ENCODE measurements around the gene SIRPA. TPM values are rescaled to one million over a fixed set of nuclear protein-coding genes. Genes with fewer than 3 reads are reported as not detected.

The SIRPA gene
- total and polyA plus RNA-seq, 10 of the 15 experiments (the other 5 are each of a cell fraction or from before 2014, with no cell fraction given), result 1.7 to 13.2 (median 5.0) TPM

- peak overlapping the region; percentile 76 for H3K4me2 ChIP-seq (ENCODE audit: control insufficient read depth, insufficient read depth)
- CTCF ChIA-PET, result interaction anchor here (0.6 to 1.4 kb wide), 7 partner anchors 8 to 119 kb away, joined by 3 to 5 read pairs (median 3); no protein-coding TSS in a partner anchor
- 67% methylated on average over 12 of the region's 12 CpGs for WGBS (ENCODE audit: insufficient coverage, insufficient replicate concordance, low lambda C conversion rate, missing lambda C conversion rate)
- H3K27me3 ChIP-seq (replicated peaks in 1 of 2; ENCODE audit: control insufficient read depth in 2 of 2, insufficient read depth in 2 of 2, low read length in 1 of 2), result no peaks in the 10 kb centered on the region
- peak overlapping the region; percentile 87 for H3K4me3 ChIP-seq
- no peak overlapping the region for H2AFZ ChIP-seq (ENCODE audit: control insufficient read depth, low read depth, low read length)
- no peak for TF ChIP-seq NR2C2 (IDR thresholded peaks at IDR 0.05; ENCODE audit: borderline replicate concordance, control insufficient read depth, insufficient read length, low read depth)
- no peak for TF ChIP-seq ETV6 (conservative IDR thresholded peaks at IDR 0.05 in 1 of 2, IDR thresholded peaks at IDR 0.05 in 1 of 2; ENCODE audit: borderline replicate concordance in 1 of 2, low read depth in 1 of 2)
- no peak for TF ChIP-seq NFXL1 (IDR thresholded peaks at IDR 0.05; ENCODE audit: borderline replicate concordance)
- TF ChIP-seq IKZF2 (IDR thresholded peaks at IDR 0.05), result no peak
- TF ChIP-seq IRF4 (IDR thresholded peaks at IDR 0.05; ENCODE audit: low read depth, low read length), result no peak
- no peak for TF ChIP-seq SRF (IDR thresholded peaks at IDR 0.05; ENCODE audit: low read depth in 2 of 2, low read length in 2 of 2)
- TF ChIP-seq IKZF1 (conservative IDR thresholded peaks at IDR 0.05), result no peak
- TF ChIP-seq NFYB (IDR thresholded peaks at IDR 0.05; ENCODE audit: insufficient read depth, low read depth, low read length), result no peak
- TF ChIP-seq TARDBP (IDR thresholded peaks at IDR 0.05; ENCODE audit: borderline replicate concordance), result no peak
- TF ChIP-seq ZNF24 (IDR thresholded peaks at IDR 0.05), result no peak
- no peak for TF ChIP-seq MXI1 (IDR thresholded peaks at IDR 0.05; ENCODE audit: low read depth, low read length)
- H4K20me1 ChIP-seq (ENCODE audit: control insufficient read depth, insufficient read depth), result no peaks in the 10 kb centered on the region
- ATAC-seq, result no peak
- H3K9me3 ChIP-seq (replicated peaks; ENCODE audit: control insufficient read depth, insufficient read depth, low read length), result no peaks in the 10 kb centered on the region
- H3K9ac ChIP-seq (ENCODE audit: control insufficient read depth, insufficient read depth, low read length), result peak overlapping the region; percentile 64; the same call in 1 of the 2 replicates
- H3K36me3 ChIP-seq (ENCODE audit: control insufficient read depth in 2 of 2, insufficient read depth in 2 of 2, low read length in 1 of 2), result no peaks in the 10 kb centered on the region
- H3K4me1 ChIP-seq (ENCODE audit: control insufficient read depth, insufficient read depth, low read length), result peaks cover 38% of the 10 kb centered on the region
- RAD21 ChIA-PET (ENCODE audit: unreplicated experiment), result interaction anchor here (0.6 to 2.2 kb wide), 3 partner anchors 25 to 194 kb away, joined by 3 to 8 read pairs (median 3); no protein-coding TSS in a partner anchor
- DNase-seq (ENCODE audit: low read depth, low spot score), result no peak
- peaks cover 5% of the 10 kb centered on the region for H3K79me2 ChIP-seq (ENCODE audit: control insufficient read depth, insufficient read depth, low read length)
- H3K27ac ChIP-seq (ENCODE audit: control insufficient read depth, insufficient read depth), result no peak overlapping the region; the same call in 1 of the 2 replicates
- SMC1A ChIA-PET (ENCODE audit: uncharacterized antibody, unreplicated experiment), result interaction anchor here (0.6 to 1.4 kb wide), 4 partner anchors 18 to 772 kb away, joined by 3 to 4 read pairs (median 3); no protein-coding TSS in a partner anchor
- POLR2A ChIA-PET, result interaction anchor here (1.3 kb wide), 1 partner anchor 48 kb away, joined by 3 read pairs; no protein-coding TSS in a partner anchor
- no TSS peak for BruUV-seq (replicated peaks)
- FAIRE-seq, result no peak
- in situ Hi-C loops (cut with MboI) (no loop called here), intact Hi-C loops (cut with micrococcal nuclease; ENCODE audit: unreplicated experiment) (no loop called here)
Measured at GRCh38 chr20:1896484-1897258, 1.5 kb downstream of the SIRPA start.

Data from GM12878 (cell line).